Skin epidermis (tissue), 12 donors: ENCODE results near the gene GTF3C1.

Source experiments
- H3K27ac ChIP-seq, 21 experiments: fragments of 200-600 bp; sonication (generic) in 11 of 21; one replicate each; pipeline ENCODE4 v1.5.0; 2020; ENCODE audit warnings: mild to moderate bottlenecking in 3 of 21, inconsistent platforms in 2 of 21, moderate library complexity in 2 of 21
- H3K4me3 ChIP-seq, 7 experiments: fragments of 200-600 bp; sonication (generic) in 2 of 7; one replicate each; pipeline ENCODE4 v1.5.0; 2020; ENCODE audit warnings: inconsistent platforms in 2 of 7, mild to moderate bottlenecking in 2 of 7, moderate library complexity in 1 of 7

The GTF3C1 gene

GRCh38 chr16:27498916-27499658 lies 50.6 kb downstream of the GTF3C1 start:
- H3K27ac ChIP-seq = peak overlapping the region in 4 of 21 experiments; percentile 8 to 53 (median 11)
- H3K4me3 ChIP-seq = no peak overlapping the region

- no peak overlapping the region for H3K4me3 ChIP-seq
- H3K27ac ChIP-seq = peak overlapping the region in 1 of 21 experiments; percentile 53
These were observed 51.5 kb downstream of the GTF3C1 start for GRCh38 chr16:27498031-27498825.

- no peak overlapping the region for H3K4me3 ChIP-seq
- no peak overlapping the region for H3K27ac ChIP-seq
These were observed 54.5 kb downstream of the GTF3C1 start for GRCh38 chr16:27495191-27495590.

GRCh38 chr16:27492588-27492979 lies 57.1 kb downstream of the GTF3C1 start:
- peak overlapping the region in 2 of 21 experiments; percentile 24 to 33 for H3K27ac ChIP-seq
- H3K4me3 ChIP-seq = no peak overlapping the region

- Histone ChIP-seq H3K27ac (peak overlapping the region in 3 of 21 experiments; percentile 17 to 33 (median 24)), H3K4me3 (no peak overlapping the region)
These were observed 57.7 kb downstream of the GTF3C1 start for GRCh38 chr16:27491894-27492587.

GRCh38 chr16:27489906-27490305 lies 59.8 kb downstream of the GTF3C1 start:
- Histone ChIP-seq H3K4me3 (no peak overlapping the region), H3K27ac (no peak overlapping the region)

GRCh38 chr16:27489421-27489820 lies 60.3 kb downstream of the GTF3C1 start:
- Histone ChIP-seq H3K27ac (no peak overlapping the region), H3K4me3 (no peak overlapping the region)

- no peak overlapping the region for H3K27ac ChIP-seq
These were observed 63.0 kb downstream of the GTF3C1 start for GRCh38 chr16:27486760-27487159.

GRCh38 chr16:27486344-27486743 lies 63.4 kb downstream of the GTF3C1 start:
- Histone ChIP-seq H3K4me3 (no peak overlapping the region), H3K27ac (no peak overlapping the region)

More at GRCh38 chr16:27486760-27487159, 63.0 kb downstream of the GTF3C1 start:
- no peak overlapping the region for H3K4me3 ChIP-seq

- Histone ChIP-seq H3K4me3 (no peak overlapping the region), H3K27ac (no peak overlapping the region)
These were observed 63.9 kb downstream of the GTF3C1 start for GRCh38 chr16:27485811-27486210.

GRCh38 chr16:27485126-27485525 lies 64.6 kb downstream of the GTF3C1 start:
- H3K27ac ChIP-seq = no peak overlapping the region
- H3K4me3 ChIP-seq = no peak overlapping the region

GRCh38 chr16:27483624-27484023 lies 66.1 kb downstream of the GTF3C1 start:
- no peak overlapping the region for H3K4me3 ChIP-seq
- H3K27ac ChIP-seq = no peak overlapping the region

GRCh38 chr16:27483088-27483437 lies 66.7 kb downstream of the GTF3C1 start:
- no peak overlapping the region for H3K27ac ChIP-seq
- H3K4me3 ChIP-seq = no peak overlapping the region

GRCh38 chr16:27482397-27483087 lies 67.2 kb downstream of the GTF3C1 start:
- no peak overlapping the region for H3K27ac ChIP-seq
- H3K4me3 ChIP-seq = no peak overlapping the region

GRCh38 chr16:27481282-27481934 lies 68.3 kb downstream of the GTF3C1 start:
- H3K27ac ChIP-seq = peak overlapping the region in 1 of 21 experiments; percentile 43
- no peak overlapping the region for H3K4me3 ChIP-seq

GRCh38 chr16:27480761-27481160 lies 69.0 kb downstream of the GTF3C1 start:
- Histone ChIP-seq H3K27ac (no peak overlapping the region), H3K4me3 (no peak overlapping the region)

- Histone ChIP-seq H3K4me3 (no peak overlapping the region), H3K27ac (no peak overlapping the region)
These were observed 73.5 kb downstream of the GTF3C1 start for GRCh38 chr16:27476240-27476639.

- H3K27ac ChIP-seq = no peak overlapping the region
- H3K4me3 ChIP-seq = no peak overlapping the region
These were observed 74.2 kb downstream of the GTF3C1 start for GRCh38 chr16:27475561-27475960.

- no peak overlapping the region for H3K4me3 ChIP-seq
- H3K27ac ChIP-seq = no peak overlapping the region
These were observed 74.8 kb downstream of the GTF3C1 start for GRCh38 chr16:27474921-27475320.
